Measurements from ENCODE around the gene CYGB.

CYGB gene

GRCh38 chr17:76537578-76538280, at the start of gene CYGB:
TSS of gene CYGB (minus strand) at chr17:76537709. CDS start at chr17:76537542, 167 bp downstream.
- peak in 3 of 10 donors; percentile 28 to 83 (median 79) for DNase-seq
- intact Hi-C loops (cut with DNase I): no loop called here

DNA sequence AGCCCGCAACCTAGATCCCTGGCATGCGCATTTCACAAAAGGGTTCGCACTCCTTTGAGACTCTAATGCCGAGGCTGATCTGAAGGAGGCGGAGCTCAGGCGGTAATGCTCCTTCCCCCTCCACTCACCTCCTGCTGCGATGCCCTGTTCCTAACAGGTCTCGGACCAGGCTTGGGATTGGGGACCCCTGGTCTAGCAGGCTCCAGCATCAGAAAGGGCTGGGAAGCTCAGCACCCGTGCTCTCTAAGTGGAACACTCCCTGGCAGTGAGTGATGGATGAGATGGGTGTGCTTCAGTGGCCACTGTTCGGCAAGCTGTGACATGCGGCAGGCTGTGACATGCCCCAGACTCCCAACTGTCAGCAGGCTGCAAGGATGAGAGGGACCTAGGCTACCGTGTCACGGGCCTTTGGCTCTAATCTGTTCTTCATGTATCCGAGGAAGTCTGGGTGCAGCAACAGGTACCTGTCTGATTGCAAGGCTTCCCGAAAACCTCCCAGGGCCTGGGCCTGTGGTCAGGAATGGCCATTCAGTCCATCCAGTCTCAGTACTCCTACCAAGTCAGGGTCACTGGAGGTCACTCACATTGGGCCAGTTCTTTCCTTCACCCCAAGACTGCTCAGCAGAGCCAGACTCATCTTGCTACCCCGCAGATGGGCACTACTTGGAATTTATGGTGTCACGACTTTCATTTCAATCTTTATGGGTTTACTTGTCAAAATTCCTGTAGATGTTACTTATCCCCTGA, 49.4 kb upstream of the CYGB start:
- intact Hi-C loops (cut with DNase I): no loop called here
- peak in 2 of 10 donors; percentile 54 to 57 for DNase-seq

DNA sequence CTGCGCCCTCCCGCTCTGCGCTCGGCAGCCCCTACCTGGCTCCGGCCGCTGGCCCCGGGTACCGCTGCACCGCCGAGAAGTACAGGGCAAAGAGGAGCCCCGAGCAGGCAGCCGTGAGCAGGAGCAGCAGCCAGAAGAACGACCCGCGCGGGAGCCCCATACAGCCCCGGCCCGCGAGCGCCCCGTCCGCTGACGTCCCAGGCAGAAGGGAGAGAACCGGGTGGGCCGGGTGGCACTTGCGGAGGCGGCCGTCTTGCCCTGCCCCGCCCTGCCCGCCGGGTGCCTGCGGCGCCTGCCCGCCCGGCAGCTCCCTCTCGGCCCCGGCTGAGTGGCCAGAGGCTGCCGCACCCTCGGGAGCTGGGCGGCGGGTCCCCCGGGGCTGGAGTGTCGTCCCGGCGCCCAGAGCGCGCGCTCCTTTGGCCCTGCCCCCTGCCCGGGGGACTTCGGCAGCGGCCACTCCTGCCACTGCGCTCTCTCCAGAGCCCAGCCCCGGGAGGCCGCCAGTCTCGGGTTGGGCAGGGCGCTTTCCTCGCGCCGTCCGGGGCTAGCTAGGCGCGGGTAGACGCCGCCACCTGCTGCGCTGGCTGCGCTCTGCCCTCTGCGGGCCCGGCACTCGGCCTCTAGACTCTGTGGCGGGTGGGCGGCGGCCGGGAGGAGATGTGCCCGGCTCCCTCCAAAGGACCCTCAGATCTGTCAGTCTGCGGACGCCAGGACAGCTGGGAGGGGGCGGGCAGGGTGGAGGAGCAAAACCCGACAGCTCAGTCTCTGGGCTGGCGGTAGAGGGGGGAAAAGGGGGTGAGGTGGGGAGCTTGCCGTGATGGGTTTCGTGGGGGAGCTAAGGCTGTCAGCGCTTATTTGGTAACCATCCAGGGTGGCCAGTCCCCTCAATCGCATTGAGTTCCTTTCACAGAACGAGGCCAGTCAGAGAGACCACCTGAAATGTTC, 48.4 kb upstream of the CYGB start, which contains the start of gene ST6GALNAC2:
Gene ST6GALNAC2 (minus strand): TSS at position 212 of the 945 bp plus-strand sequence. CDS start 52 bp downstream, at position 160.
- intact Hi-C loops (cut with DNase I): no loop called here
- peak in 3 of 10 donors; percentile 54 to 88 (median 75) for DNase-seq

DNA sequence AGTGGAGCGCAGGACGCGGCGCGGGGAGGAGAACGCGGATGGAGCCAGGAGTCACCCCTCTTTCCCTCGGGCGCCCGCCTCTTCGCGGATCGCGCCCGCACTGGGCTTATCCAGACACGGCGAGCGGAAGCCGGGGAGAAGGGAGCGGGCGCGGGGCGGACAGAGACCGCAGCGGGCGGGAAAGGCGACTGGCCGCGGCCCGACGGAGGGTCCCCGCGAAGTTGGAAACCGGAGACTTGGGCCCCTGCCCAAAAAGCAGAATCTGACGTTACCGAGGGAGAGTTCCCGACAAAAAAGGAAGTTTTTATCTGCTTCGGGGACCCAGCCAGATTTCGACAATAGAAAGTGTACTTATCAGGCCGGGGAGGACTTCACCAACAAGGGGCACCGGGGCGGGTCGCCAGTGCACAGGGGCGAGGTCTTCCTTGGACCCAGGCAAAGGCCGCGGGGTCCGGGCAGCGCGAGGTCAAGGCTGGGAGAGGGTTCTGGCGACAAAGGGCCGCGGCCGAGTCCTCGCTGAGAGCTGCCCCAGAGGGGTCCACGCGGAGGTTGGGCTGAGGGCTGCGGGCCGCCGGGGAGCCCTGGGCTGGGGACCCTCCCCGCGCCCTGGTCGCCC, 47.6 kb upstream of the CYGB start:
- intact Hi-C loops (cut with DNase I): no loop called here
- DNase-seq: peak in 1 of 10 donors; percentile 83

DNA sequence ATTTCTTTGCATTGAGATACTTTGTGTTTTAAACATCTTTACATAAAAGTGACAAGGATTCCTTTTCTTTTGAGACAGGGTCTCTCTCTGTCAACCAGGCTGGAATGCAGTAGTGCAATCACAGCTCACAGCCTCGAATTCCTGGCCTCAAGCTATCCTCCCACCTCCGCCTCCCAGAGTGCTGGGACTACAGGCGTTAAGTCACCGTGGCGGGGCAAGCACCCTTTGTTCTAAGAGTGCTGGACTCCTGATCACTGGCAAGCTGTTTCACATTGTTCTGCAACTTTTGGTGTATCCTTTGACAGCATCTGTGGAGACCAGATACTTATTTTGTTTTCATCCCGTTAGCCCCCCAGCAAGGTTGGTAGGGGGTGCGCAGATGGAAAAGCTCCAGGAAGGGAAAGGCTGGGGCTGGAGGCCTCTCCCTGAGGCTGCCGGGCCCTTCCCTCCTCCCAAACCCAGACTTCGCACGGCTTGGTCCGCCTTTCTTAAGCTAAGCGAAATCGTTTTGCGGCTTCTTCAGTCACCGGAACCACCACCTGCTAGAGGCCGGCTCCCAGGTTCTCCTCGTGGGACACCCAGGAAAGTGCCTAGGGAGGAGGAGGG, 47.0 kb upstream of the CYGB start:
- intact Hi-C loops (cut with DNase I): no loop called here
- DNase-seq: peak in 1 of 10 donors; percentile 26

- intact Hi-C loops (cut with DNase I): no loop called here
- DNase-seq: peak in 1 of 10 donors; percentile 16
Measured at GRCh38 chr17:76582660-76583059, 45.2 kb upstream of the CYGB start.

GRCh38 chr17:76581515-76581914, 44.0 kb upstream of the CYGB start:
- intact Hi-C loops (cut with DNase I): no loop called here

DNA sequence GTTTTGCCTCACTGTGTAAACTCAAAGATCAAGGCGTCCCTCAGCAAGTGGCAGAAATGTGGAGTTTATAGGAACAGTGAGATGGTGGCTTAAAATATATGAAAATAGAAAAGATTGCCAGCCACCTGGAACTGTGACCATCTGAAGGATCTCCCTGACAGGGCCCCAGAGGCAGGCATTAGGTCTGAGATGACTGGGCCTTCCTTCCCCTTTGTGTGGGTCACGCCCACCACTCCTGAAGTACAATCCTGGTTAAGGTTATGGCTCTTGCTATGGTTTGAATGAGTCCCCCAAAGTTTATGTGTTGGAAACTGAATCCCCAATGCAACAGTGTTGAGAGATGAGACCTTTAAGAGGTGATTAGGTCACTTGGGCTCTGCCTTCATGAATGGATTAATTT, 41.8 kb upstream of the CYGB start:
- no peak for DNase-seq
- intact Hi-C loops (cut with DNase I): no loop called here

More at GRCh38 chr17:76581515-76581914, 44.0 kb upstream of the CYGB start:
- peak in 1 of 10 donors; percentile 73 for DNase-seq

DNA sequence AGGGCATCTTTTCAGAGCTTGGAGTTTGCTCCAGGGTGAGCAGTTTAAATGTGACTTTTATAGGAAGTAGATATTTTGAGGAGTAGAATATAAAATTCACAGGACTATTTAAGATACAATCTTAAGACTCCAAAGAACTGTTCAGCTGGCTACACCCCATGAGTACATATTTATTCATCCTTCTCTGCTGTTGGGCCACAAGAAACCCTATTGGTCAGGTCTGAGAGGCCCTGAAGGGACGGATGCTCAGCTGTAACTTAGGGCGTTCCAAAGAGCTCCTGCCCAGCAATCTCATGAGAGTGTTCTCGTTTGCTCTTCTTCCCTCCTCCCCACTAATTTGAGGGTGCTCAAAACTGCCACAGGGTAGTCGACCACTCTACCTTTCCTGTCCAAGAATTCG, 40.9 kb upstream of the CYGB start:
- DNase-seq: peak in 1 of 10 donors; percentile 7
- intact Hi-C loops (cut with DNase I): no loop called here

DNA sequence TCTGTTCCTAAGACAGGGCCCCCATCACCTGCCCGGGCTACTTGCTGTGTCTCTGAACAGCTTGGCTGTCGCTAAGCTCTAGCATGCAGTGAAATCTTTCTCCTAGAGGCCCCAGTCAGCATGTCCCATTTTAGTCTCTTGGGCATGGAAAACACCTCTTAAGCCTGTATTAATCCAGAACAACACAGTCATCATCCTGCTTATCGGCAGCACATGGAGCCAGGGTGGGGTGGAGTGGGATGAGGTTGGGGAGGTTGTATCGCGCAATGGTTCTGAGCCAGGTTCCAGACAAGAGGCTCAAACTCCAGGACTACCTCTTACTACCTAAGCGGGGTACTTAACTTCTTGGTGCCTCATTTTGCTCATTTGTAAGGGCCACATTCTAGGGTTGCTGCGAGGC, 40.4 kb upstream of the CYGB start:
- intact Hi-C loops (cut with DNase I): no loop called here
- peak in 1 of 10 donors; percentile 42 for DNase-seq

DNA sequence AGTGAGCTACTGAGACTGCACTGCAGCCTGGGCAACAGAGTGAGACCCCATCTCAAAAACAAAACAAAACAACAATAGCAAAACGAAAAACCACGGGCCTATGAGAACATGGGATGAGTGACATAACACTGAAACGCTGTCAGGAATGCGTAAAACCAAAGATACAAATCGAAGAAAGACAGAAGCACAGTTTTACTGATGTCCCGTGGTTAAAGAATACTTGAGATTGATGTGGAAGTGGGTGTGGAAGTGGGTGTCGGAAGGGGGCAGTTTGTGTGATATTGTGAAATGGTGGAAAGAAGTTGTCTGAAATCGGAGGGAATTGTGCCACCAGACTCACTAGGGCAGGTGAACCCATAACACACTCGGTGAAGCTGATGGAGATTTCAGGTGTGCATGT, 38.7 kb upstream of the CYGB start:
- no peak for DNase-seq
- intact Hi-C loops (cut with DNase I): no loop called here

GRCh38 chr17:76575570-76575969, 38.1 kb upstream of the CYGB start:
- DNase-seq: no peak
- intact Hi-C loops (cut with DNase I): no loop called here

DNA sequence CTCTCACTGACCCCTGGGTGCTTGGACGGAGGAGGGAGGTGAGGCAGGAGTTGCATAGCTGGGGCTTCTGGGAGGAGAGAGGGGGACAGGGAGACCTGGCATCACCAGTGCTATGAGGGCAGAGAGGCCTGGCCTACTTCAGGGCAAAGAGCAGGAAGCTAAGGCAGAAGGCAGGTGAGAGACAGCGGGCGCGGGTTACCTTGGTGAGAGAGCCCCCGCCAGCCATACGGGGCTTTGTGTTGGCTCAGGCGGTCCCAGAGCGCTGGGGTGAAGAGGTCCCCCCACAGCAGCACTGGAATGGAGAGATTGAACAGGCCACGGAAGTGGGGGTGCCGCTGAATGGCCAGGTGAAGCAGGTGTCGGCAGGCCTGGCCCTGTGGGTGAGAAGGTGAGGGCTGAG, 36.7 kb upstream of the CYGB start:
- intact Hi-C loops (cut with DNase I): no loop called here

DNA sequence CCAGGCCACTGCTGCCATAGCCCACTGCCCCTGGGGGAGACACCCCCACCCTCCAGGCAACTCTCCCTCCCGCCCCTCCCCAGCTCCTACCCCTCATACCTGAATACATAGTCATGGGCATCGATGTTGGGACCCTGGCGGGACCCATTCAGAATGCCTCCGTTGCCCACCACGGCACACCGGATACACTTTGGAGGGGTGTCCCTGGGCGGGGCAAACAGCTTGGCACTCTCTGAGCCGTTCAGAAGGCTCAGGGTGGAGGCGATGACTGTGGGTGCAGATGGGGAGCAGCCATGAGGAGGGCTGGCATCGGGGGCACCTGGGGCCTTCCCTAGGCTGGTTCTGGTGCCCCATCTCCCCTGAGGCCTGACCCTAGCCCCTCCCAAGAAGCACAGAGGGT, 35.6 kb upstream of the CYGB start:
- peak in 1 of 10 donors; percentile 76 for DNase-seq
- intact Hi-C loops (cut with DNase I): no loop called here

More for the DNA sequence above, 36.7 kb upstream of the CYGB start:
- DNase-seq: no peak

GRCh38 chr17:76572201-76572910, 34.8 kb upstream of the CYGB start:
- peak in 1 of 10 donors; percentile 68 for DNase-seq
- intact Hi-C loops (cut with DNase I): no loop called here

GRCh38 chr17:76570877-76571471, 33.5 kb upstream of the CYGB start:
- DNase-seq: peak in 1 of 10 donors; percentile 35
- intact Hi-C loops (cut with DNase I): no loop called here

DNA sequence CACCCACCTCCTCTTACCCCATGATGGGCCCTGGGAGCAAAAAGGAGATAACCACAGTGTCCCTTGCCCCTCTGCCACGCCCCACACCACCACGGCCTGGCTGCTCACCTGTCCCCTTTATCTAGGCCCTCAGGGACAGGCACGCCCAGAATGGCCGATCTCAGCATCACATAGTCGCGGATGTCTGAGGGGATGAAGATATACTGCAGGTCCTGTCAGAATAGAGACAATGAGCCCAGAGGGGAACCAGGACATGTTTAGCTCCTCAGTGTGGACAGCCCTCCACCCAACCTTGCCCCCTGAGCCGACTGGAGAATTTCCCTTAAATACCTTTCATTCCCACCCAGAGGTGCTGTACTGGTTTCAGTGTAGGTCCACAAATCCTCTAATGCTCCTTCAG, 32.9 kb upstream of the CYGB start:
- DNase-seq: no peak
- intact Hi-C loops (cut with DNase I): no loop called here

DNA sequence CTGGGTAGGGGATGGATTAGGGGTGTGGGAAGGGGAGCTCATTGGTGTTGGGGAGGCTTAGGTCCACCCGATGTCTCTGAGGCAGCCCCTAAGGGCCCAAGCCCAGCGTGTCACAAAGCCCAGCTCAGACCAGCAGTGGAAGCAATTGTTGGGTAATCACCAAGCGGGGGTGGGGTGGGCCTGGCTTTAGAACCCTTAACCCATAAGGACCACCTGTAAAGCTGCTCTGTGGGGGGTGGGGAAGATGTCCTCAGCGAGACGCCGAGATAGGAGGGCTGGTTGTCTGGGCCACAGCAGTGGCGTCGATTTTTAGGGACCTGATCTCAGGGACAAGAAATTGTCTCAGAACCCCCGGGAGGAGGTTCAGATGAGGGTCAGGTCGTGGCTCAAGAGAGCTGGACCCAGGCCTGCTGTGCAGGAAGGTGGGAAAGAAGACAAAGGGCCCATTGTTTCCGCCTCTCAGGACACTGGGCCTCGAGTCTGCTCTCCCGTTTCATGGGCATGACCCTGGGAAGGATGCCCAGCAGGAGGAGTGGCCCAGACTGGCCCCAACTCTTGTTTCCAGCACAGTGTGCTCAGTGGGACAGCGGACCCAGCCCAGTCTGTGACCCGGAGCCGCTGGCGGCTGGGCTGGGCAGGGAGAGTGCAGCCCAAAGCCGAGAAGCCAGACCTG, 32.2 kb upstream of the CYGB start:
- DNase-seq: peak; percentile 40 to 94 (median 68)

More for the DNA sequence above, 32.2 kb upstream of the CYGB start:
- intact Hi-C loops (cut with DNase I): no loop called here
